ENCODE measurements around the gene PRPF40B.

GRCh38 chr12:49582201-49582600 is 41.2 kb upstream of the PRPF40B start:
- TF ChIP-seq CTCF (IDR thresholded peaks at IDR 0.05; ENCODE audit: low read length) (no peak), EZH2 (IDR thresholded peaks at IDR 0.05; ENCODE audit: borderline replicate concordance, low read length) (no peak)
